ENCODE measurements around the gene SF3B6. TPM values are rescaled to one million over a fixed set of nuclear protein-coding genes. Genes with fewer than 3 reads are reported as not detected.

The SF3B6 gene
- total RNA-seq, 1 experiment from 2014 or later = 117 TPM

GRCh38 chr2:24048769-24049484 lies 27.2 kb downstream of the SF3B6 start:
- no peak for ATAC-seq
- Mint-ChIP-seq H3K36me3 (no peaks in the 10 kb centered on the region), H3K9me3 (no peaks in the 10 kb centered on the region), H3K27me3 (ENCODE audit: low read depth) (no peaks in the 10 kb centered on the region), H3K4me3 (no peak overlapping the region), H3K4me1 (peaks cover 26% of the 10 kb centered on the region), H3K27ac (peak overlapping the region; percentile 63; the same call in 1 of the 2 replicates)
- TF ChIP-seq, protein P1, sequence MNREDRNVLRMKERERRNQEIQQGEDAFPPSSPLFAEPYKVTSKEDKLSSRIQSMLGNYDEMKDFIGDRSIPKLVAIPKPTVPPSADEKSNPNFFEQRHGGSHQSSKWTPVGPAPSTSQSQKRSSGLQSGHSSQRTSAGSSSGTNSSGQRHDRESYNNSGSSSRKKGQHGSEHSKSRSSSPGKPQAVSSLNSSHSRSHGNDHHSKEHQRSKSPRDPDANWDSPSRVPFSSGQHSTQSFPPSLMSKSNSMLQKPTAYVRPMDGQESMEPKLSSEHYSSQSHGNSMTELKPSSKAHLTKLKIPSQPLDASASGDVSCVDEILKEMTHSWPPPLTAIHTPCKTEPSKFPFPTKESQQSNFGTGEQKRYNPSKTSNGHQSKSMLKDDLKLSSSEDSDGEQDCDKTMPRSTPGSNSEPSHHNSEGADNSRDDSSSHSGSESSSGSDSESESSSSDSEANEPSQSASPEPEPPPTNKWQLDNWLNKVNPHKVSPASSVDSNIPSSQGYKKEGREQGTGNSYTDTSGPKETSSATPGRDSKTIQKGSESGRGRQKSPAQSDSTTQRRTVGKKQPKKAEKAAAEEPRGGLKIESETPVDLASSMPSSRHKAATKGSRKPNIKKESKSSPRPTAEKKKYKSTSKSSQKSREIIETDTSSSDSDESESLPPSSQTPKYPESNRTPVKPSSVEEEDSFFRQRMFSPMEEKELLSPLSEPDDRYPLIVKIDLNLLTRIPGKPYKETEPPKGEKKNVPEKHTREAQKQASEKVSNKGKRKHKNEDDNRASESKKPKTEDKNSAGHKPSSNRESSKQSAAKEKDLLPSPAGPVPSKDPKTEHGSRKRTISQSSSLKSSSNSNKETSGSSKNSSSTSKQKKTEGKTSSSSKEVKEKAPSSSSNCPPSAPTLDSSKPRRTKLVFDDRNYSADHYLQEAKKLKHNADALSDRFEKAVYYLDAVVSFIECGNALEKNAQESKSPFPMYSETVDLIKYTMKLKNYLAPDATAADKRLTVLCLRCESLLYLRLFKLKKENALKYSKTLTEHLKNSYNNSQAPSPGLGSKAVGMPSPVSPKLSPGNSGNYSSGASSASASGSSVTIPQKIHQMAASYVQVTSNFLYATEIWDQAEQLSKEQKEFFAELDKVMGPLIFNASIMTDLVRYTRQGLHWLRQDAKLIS (CRISPR knock-in tag; IDR thresholded peaks at IDR 0.05; ENCODE audit: borderline replicate concordance) = no peak
- 0 out of 2 replicates have a peak, but pooled peaks have one; percentile 18 for TF ChIP-seq MAX (CRISPR knock-in tag; IDR thresholded peaks at IDR 0.05)
- no peak for TF ChIP-seq NFATC4 (CRISPR knock-in tag; IDR thresholded peaks at IDR 0.05)
- peak; percentile 86 for TF ChIP-seq ZNF121 (CRISPR knock-in tag; IDR thresholded peaks at IDR 0.05)
- TF ChIP-seq ARID4B (CRISPR knock-in tag; IDR thresholded peaks at IDR 0.05; ENCODE audit: borderline replicate concordance) = no peak
- TF ChIP-seq ZSCAN18 (CRISPR knock-in tag; IDR thresholded peaks at IDR 0.05) = no peak
- TF ChIP-seq ATF1 (CRISPR knock-in tag; IDR thresholded peaks at IDR 0.05) = no peak
- TF ChIP-seq, protein P2, sequence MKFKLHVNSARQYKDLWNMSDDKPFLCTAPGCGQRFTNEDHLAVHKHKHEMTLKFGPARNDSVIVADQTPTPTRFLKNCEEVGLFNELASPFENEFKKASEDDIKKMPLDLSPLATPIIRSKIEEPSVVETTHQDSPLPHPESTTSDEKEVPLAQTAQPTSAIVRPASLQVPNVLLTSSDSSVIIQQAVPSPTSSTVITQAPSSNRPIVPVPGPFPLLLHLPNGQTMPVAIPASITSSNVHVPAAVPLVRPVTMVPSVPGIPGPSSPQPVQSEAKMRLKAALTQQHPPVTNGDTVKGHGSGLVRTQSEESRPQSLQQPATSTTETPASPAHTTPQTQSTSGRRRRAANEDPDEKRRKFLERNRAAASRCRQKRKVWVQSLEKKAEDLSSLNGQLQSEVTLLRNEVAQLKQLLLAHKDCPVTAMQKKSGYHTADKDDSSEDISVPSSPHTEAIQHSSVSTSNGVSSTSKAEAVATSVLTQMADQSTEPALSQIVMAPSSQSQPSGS (CRISPR knock-in tag; IDR thresholded peaks at IDR 0.05; ENCODE audit: borderline replicate concordance, low read depth) = no peak
- DNase-seq (ENCODE audit: low spot score) = no peak
- CTCF ChIA-PET = interaction anchor here (0.6 to 2.5 kb wide), 3 partner anchors 12 to 122 kb away, joined by 3 to 10 read pairs (median 4); partner anchors contain the start of genes ATAD2B and TP53I3
- POLR2A ChIA-PET = no interaction called here

GRCh38 chr2:24047703-24048033 lies 28.5 kb downstream of the SF3B6 start:
- H3K9me3 Mint-ChIP-seq = no peaks in the 10 kb centered on the region
- ATAC-seq = peak; percentile 5
- H3K36me3 Mint-ChIP-seq = 0 out of 2 replicates have a peak, but pooled peaks cover 3% of the 10 kb centered on the region
- ChIA-PET CTCF (interaction anchor here (0.9 to 1.8 kb wide), 10 partner anchors 13 to 246 kb away, joined by 3 to 17 read pairs (median 6); partner anchors contain the start of genes ATAD2B and TP53I3), POLR2A (interaction anchor here (0.6 to 1.8 kb wide), 9 partner anchors 11 to 300 kb away, joined by 3 to 29 read pairs (median 4); partner anchors contain the start of genes ATAD2B, SF3B6 and TP53I3)
- DNase-seq (ENCODE audit: low spot score) = peak; percentile 29
- H3K4me1 Mint-ChIP-seq = peaks cover 26% of the 10 kb centered on the region
- no peaks in the 10 kb centered on the region for H3K27me3 Mint-ChIP-seq (ENCODE audit: low read depth)
- peak overlapping the region; percentile 86 for H3K27ac Mint-ChIP-seq
- peak overlapping the region; percentile 97 for H3K4me3 Mint-ChIP-seq
- no peak for TF ChIP-seq IRF2 (CRISPR knock-in tag; IDR thresholded peaks at IDR 0.05; ENCODE audit: borderline replicate concordance, low read depth)
- TF ChIP-seq SP1 (CRISPR knock-in tag; conservative IDR thresholded peaks at IDR 0.05) = no peak
- no peak for TF ChIP-seq FOXJ3 (CRISPR knock-in tag; IDR thresholded peaks at IDR 0.05; ENCODE audit: borderline replicate concordance)
- TF ChIP-seq, protein P3, sequence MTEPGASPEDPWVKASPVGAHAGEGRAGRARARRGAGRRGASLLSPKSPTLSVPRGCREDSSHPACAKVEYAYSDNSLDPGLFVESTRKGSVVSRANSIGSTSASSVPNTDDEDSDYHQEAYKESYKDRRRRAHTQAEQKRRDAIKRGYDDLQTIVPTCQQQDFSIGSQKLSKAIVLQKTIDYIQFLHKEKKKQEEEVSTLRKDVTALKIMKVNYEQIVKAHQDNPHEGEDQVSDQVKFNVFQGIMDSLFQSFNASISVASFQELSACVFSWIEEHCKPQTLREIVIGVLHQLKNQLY (CRISPR knock-in tag; IDR thresholded peaks at IDR 0.05) = no peak
- TF ChIP-seq GRHL2 (CRISPR knock-in tag; IDR thresholded peaks at IDR 0.05; ENCODE audit: insufficient replicate concordance, severe bottlenecking) = no peak
- no peak for TF ChIP-seq FOXP1 (CRISPR knock-in tag; IDR thresholded peaks at IDR 0.05; ENCODE audit: borderline replicate concordance)
- TF ChIP-seq, protein P4, sequence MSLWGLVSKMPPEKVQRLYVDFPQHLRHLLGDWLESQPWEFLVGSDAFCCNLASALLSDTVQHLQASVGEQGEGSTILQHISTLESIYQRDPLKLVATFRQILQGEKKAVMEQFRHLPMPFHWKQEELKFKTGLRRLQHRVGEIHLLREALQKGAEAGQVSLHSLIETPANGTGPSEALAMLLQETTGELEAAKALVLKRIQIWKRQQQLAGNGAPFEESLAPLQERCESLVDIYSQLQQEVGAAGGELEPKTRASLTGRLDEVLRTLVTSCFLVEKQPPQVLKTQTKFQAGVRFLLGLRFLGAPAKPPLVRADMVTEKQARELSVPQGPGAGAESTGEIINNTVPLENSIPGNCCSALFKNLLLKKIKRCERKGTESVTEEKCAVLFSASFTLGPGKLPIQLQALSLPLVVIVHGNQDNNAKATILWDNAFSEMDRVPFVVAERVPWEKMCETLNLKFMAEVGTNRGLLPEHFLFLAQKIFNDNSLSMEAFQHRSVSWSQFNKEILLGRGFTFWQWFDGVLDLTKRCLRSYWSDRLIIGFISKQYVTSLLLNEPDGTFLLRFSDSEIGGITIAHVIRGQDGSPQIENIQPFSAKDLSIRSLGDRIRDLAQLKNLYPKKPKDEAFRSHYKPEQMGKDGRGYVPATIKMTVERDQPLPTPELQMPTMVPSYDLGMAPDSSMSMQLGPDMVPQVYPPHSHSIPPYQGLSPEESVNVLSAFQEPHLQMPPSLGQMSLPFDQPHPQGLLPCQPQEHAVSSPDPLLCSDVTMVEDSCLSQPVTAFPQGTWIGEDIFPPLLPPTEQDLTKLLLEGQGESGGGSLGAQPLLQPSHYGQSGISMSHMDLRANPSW (CRISPR knock-in tag; conservative IDR thresholded peaks at IDR 0.05; ENCODE audit: low read depth) = no peak
- TF ChIP-seq, protein P5, sequence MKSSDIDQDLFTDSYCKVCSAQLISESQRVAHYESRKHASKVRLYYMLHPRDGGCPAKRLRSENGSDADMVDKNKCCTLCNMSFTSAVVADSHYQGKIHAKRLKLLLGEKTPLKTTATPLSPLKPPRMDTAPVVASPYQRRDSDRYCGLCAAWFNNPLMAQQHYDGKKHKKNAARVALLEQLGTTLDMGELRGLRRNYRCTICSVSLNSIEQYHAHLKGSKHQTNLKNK (CRISPR knock-in tag; IDR thresholded peaks at IDR 0.05) = no peak
- no peak for TF ChIP-seq RORB (CRISPR knock-in tag; IDR thresholded peaks at IDR 0.05)

Data from WTC11 (cell line).